Stimulated activated CD4-positive, alpha-beta T cell treated with anti-CD3 and anti-CD28 coated beads, Interleukin-1b, Interleukin-23, amount 100 ng/mL, for 4 hours (primary cell): ENCODE measurements around the gene ZSCAN21.

Experiments
- DNase-seq, 2 donors: peaks; one replicate each; pipeline ENCODE4 v3.0.0-alpha.2; 2020; ENCODE audit warnings: low read depth in 2 of 2

Gene ZSCAN21

DNA sequence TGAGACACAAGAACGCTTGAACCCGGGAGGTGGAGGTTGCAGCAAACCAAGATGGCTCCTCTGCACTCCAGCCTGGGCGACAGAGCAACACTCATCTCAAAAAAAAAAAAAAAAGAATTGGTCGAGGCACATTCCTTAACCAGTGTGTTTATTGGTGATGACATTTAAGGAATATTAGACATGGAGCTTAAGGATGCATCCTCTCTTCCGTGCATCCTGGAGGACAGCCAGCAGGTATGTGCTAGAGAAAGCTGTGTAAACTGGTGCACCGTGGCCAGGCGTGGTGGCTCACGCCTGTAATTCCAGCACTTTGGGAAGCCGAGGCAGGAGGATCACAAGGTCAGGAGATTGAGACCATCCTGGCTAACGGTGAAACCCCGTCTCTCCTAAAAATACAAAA, 22.4 kb upstream of the ZSCAN21 start:
- no peak for DNase-seq

DNA sequence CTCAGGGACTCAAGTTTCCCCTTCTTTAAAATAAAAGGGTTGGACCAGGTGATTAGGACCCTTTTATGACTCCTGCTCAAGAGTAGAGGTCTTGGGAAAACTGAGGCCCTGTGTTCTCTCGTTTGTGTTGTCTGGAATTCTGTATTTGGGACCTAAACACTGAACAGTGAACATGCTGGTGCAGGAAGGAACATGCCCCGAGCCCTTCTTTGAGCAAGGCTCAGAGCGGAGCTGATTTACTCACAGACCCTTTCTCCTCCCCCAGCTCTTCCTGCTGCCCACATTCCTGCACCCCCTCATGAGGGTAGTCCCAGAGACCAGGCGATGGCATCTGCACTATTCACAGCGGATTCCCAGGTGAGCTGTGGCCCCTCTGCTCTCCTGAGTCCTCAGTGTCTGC, 20.0 kb upstream of the ZSCAN21 start:
- no peak for DNase-seq

DNA sequence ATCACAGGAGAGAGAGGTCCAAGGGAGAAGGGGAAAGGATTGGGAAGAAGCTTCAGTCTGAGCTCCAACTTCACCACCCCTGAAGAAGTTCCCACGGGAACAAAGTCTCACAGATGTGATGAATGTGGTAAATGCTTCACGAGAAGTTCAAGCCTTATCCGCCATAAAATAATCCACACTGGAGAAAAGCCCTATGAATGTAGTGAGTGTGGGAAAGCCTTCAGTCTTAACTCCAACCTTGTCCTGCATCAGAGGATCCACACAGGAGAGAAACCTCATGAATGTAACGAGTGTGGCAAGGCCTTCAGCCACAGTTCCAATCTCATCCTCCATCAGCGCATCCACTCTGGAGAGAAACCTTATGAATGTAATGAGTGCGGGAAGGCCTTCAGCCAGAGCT, 16.0 kb upstream of the ZSCAN21 start:
- no peak for DNase-seq

DNA sequence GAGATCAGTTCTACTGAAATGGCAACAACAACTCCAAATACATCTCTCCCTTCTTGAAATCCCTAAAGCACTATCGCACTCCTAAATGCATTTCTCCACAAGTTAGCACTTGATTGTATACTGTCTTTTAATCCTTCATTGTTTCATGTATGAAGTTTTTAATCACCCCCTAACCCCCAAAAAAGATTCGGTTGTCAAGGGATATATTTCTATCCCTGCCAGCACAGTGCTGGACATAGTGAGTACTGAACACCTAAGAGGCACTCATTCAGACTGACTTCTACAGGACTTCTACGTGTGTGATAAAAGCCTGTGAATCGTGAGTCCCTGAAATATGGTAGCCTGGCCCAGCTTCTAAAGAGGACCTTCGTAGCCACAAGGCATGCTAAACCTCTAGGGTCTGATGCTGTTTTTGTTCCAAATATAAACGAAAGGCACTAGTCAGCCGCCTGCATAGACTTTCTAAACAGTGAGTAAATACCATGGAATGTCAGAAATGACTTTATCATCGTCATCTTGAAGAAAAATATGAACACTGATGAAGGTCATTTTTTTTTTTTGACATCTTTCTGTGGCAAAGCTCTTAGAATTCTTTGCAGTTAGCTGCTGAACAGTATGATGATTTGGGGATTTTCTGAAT, 14.6 kb upstream of the ZSCAN21 start:
- no peak for DNase-seq

DNA sequence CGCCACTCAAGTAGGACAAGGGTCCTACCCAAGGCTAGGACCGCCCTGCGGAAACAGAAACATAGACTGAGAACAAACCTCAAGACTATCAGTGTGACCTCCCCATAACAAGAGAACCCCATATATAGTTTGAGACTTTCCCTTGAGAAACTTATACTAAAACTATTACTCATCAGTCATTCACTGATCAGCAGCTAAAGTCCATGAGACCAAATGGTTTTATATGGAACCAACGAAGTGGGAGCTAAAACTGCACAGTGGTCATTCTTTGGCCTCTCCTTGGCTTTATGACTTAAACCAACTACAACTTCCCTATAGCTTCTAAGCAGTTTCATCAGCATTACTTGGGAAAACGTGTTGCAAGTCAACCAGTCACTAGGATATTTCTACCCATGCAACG, 13.7 kb upstream of the ZSCAN21 start:
- no peak for DNase-seq

DNA sequence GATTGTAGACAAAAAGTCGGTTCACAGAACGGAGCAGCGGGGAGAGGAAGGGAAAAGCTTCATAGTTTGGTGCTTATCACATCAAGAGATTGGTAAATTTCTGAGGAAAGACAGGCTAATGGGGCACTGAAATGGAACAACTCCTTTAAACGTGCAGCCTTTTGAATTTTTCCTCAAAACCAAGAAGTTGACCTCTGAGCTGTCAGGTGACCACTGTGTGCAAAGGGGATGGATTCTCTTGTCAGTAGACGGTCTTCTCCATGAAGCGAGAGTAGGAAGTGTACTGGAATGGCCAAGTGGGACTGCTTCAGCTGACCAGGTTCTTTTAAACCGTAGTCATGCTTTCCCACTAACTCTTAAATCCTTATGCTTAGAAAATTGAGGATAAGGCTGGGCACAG, 11.2 kb upstream of the ZSCAN21 start:
- DNase-seq = no peak

DNA sequence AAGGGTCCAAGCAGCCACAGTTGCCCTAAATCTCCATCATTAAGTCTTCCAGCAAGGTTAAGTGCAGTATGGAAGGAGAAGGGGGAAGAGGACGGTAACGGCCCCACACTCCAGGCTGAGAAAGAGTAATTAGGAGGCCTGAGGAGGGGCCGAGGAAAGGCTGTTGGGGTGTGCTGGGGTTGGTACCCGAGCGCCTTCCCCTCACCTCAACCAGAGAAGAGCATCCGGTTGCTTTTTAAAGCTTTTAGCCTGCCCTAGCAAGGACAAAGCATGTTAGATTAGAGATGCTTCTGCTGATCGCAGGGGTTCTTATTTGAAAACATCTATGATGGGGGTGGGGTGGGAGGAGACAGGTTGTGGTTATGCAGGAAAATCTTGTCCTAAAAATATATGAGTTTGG, 9.0 kb upstream of the ZSCAN21 start:
- DNase-seq = no peak

DNA sequence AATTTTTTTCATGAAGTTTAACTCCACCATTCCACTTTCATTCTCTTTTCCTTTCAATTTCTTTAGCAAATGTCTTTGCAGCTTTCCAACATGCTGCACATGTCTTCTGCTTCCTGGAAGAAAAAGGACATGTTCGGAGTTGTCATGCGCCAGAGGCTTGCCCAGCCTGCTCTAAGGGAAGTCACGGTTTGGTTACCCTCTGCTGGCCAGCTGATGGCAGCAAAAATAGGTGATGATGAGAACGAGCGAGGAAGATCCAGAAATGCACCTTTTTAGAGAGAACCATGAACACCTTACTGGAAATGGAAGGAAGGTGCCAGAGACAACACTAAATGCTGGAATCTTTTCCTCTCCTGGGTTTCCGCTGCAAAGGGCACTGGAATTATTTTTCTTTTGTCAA, 4.9 kb upstream of the ZSCAN21 start:
- DNase-seq = no peak

DNA sequence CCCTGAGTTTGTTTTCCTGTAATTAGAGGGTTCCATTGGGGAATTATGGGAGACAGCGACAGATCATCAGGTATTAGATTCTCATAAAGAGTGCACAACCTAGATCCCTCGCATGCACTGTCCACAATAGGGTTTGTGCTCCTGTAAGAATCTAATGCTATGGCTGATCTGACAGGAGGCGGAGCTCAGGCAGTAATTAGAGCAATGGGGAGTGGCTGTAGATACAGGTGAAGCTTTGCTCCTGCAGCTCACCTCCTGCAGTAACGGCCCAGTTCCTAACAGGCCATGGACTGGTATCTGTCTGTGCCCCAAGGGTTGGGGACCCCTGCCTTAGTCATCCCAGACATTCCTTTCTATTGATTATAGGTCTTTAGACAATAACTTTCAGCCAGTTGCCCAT, 894 bp upstream of the ZSCAN21 start:
- no peak for DNase-seq

DNA sequence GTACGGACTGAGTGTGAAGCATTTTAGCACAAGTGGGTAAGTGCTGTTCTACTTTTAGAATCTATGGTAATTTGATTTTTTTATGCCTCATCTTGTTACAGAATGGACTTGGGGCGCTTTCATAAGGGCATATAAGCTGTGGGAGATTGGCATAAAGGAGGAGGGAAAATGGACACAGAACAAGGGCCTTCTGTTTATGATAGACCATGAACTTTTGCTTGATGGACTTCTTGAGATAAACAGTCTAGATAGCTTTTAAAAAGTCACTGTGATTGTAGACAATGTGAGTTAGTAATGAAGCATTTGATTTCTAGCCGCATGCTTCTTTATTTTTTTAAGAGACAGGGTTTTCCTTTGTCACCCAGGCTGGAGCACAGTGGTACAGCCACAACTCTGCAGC, 2.0 kb downstream of the ZSCAN21 start:
- DNase-seq = no peak

DNA sequence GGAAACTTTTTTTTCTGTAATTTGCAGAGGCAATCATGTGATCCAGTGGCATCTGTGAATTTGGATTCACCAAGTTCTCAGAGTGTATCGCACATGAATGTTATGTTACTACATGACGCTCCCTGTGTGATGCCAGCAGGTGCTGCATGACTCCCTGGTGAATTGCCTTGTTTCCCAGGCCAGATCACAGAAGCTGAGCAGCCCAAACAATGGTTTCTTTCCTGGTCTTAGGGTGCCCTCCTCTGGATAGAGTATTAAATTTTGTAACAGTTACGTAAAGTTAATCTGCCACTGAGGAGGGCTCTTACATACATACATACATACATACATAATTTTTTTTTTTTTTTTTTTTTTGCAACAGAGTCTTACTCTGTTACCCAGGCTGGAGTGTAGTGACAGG, 3.6 kb downstream of the ZSCAN21 start:
- peak in 1 of 2 donors; percentile 6 for DNase-seq

DNA sequence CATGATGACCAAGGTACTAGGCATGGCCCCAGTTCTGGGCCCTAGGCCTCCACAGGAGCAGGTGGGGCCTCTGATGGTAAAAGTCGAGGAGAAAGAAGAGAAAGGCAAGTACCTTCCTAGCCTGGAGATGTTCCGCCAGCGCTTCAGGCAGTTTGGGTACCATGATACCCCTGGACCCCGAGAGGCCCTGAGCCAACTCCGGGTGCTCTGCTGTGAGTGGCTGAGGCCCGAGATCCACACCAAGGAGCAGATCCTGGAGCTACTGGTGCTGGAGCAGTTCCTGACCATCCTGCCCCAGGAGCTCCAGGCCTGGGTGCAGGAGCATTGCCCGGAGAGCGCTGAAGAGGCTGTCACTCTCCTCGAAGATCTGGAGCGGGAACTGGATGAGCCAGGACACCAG, 7.4 kb downstream of the ZSCAN21 start:
- no peak for DNase-seq

DNA sequence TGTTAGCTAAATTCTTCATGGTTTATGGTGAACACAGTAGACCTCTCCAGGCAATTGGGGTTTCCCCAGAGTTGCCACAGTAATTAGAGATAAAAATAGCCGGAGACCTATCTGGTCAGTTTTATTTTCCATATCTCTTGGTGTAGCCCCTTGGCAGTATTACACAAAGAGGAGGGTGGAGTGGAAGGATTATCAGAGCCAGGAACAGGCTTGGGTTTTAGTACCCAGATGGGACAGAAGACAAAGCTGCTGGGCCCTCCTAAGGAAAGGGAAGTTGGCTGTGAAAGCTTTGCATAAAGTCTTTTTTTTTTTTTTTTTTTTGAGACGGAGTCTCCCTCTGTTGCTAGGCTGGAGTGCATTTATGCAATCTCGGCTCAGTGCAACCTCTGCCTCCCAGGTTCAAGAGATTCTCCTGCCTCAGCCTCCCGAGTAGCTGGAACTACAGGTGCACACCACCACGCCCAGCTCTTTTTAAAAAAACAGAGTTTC, 9.7 kb downstream of the ZSCAN21 start:
- no peak for DNase-seq

DNA sequence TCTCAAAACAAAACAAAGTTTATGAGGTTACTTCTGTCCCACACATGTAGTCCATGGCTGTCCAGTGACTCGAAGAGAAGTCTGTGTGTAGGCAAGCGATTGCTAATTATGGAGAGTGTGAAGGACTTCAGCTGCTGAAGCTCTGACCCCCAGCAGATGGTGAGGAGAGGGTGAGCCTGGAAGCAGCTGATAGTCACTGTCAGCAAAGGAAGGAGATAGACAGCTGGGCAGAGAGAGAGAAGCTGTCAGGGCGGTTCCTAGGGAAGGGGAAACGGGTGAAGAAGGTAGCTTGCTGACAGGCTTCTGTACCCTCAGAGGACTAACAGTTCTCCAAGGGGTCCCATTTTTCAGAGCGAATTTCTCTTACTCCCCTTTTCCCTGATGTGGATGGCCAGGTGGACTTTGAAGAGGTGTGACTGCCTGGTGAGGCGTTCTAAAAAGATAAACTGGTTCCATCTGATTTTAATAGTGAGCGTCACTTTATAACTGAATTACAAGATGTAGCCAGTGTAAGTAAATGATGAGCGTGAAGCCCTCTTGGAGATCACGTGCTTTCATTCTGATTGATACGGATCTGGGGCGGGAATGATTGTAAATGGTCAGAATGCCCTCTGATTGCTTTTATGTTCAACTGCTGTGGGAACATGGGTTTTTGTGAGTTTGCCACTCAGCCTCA, 12.1 kb downstream of the ZSCAN21 start:
- no peak for DNase-seq

DNA sequence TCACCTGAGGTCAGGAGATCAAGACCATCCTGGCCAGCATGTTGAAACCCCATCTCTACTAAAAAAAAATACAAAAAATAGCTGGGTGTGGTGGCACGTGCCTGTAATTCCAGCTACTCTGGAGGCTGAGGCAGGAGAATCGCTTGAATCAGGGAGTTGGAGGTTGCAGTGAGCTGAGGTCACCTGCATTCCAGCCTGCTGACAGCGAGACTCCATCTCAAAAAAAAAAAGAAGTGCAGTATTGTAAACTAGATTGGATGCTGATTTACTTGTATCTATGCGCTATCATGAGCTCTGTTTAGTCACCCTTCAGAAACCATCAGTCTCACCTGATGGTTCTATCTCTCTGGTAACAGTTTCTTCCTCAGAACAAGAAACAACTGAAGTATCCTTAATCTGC, 13.8 kb downstream of the ZSCAN21 start:
- no peak for DNase-seq

DNA sequence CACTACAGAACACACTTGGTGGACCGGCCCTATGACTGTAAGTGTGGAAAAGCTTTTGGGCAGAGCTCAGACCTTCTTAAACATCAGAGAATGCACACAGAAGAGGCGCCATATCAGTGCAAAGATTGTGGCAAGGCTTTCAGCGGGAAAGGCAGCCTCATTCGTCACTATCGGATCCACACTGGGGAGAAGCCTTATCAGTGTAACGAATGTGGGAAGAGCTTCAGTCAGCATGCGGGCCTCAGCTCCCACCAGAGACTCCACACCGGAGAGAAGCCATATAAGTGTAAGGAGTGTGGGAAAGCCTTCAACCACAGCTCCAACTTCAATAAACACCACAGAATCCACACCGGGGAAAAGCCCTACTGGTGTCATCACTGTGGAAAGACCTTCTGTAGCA, 14.6 kb downstream of the ZSCAN21 start:
- no peak for DNase-seq

DNA sequence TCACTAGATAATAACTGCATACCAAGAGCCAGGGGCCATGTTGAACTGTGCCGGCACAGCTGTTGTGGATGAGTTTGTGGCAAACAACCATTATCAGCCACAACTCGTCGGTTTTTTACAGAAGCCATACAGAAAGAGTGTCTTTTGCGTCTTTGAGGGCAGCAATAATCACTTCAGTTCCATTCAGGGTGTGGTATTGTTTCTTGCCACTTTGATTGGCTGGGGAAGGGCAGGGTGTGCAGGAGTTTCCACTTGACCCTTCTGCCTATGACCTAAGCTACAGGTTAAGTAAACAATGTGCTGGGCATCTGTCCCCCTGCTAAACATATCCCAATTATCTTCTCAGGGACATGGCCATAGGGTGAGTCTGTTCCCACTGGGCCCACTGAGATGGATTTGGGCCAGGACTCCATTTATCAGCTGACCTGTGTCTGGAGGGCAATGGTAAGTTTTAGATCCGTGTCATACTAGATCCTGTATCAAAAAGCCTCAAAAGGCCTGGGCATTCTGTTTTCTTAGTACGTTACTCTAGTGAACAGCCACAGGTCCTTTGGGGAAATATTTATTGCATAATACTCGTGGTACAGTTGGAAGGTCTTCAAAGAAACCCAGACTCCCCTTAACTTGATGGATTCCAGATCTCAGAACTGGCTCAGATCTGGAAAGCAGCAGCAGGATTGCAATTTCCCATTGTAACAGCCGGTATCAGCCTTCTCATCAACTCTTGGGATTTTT, 16.0 kb downstream of the ZSCAN21 start:
- DNase-seq = no peak

DNA sequence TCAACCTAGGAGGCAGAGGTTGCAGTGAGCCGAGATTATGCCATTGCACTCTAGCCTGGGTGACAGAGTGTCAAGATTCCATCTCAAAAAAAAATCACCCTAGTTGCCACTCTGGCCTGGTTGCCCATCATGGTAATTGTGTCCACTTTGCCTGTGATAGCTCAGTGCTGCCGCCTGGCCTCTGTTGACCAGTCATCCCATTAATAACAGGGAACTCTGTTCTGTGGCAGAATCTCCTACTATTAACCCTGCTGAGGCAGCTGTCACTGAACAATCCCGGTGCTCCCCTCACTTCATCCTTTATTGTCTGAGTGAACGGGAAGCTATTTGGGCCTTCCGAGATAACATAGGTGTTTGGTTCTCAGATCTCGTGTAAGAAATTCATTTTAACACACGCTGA, 17.4 kb downstream of the ZSCAN21 start:
- no peak for DNase-seq

DNA sequence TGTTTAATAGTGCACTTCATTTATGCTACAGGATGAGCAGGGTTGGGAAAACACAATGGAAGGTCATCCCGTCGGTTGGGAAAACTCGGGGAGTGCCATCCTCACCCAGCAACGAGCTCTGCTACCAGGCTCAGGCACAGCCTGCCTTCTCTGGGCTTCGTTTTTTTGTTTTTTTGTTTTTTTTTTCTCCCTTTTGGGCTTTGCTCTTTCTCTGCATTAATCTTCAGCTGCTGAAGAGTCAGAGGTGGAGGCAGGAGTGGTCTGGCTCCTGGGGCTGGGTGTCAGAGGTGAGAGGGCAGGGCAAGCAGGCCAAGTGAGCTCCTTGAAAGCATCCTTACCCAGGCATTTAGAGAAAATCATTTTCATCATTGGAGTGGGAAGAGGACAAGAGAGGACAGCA, 20.4 kb downstream of the ZSCAN21 start:
- DNase-seq = no peak

DNA sequence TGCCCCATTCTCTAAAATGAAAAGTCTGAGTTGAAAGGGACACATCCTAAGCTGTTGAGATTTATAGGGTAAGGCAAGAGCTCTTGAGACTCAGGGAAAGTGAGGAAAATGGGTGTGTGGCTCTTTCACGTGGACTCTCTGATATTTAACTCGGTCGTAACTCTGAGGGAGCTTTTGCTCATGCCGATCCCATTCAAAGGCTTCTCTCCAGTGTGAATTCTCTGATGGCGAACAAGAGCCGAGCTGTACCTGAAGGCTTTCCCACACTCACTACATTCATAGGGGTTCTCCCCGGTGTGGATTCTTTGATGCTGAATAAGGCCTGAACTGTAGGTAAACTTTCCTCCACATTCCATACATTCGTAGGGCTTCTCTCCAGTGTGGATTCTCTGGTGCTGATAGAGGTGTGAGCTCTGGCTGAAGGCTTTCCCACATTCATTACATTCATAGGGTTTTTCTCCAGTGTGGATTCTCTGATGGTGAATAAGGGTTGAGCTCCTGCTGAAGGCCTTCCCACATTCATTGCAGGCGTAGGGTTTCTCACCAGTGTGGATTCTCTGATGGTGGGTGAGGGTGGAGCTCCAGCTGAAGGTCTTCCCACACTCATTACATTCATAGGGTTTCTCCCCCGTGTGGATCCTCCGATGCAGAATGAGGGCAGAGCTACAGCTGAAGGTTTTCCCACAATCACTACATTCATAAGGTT, 21.6 kb downstream of the ZSCAN21 start:
- DNase-seq = no peak

DNA sequence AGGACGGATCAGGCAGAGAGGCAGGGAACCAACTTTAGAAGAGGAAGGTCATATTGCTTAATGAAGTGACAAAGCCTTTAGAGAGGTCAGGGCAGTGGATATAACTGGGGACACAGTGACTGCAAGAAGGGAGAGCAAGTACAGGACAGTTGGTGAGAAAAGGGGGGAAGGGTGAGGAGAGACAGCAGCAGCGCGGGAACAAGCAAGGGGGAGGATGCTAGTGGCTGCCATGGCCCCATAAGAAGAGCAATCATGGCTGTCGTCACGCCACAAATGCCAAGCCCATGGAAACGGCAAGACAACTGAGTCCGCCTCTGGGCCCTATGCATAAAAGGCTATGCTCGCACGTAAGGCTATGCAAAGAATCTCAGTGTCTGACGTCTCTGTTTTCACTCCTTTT, 22.9 kb downstream of the ZSCAN21 start:
- DNase-seq = no peak

DNA sequence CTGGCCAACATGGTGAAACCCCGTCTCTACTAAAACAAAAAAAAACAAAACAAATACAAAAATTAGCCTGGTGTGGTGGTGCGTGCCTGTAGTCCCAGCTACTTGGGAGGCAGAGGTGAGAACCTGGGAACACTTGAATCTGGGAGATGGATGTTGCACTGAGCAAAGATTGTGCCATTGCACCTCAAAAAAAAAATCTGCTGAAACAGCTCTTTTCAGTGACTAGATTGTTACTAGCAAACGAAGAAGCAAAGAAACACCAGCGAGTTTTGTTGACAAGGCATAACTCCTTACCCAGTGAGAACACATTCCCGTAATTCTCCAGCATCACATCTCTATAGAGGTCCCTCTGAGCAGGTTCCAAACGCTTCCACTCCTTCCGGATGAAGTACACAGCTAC, 25.3 kb downstream of the ZSCAN21 start:
- DNase-seq = no peak

DNA sequence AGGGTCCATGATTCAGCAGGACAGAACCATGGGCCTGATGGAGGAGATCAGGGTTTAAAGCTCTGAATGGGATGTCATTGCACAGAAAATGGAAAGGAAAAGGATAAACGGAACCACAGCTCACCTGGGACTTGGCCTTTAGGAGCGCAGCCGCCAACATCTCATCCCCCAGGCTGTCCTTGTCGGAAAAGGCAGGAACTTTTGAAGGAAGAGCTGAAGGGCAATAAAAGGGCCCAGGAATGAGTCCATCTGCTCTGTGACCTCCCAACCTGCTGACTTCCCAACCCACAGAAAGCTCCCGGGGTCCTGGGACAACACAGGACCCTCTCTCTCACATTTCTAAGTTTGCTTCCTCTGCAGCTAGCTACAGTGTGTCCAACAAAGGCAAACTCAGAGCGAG, 25.8 kb downstream of the ZSCAN21 start:
- DNase-seq = no peak
